Measurements from ENCODE around the gene HLA-A. TPM values are rescaled to one million over a fixed set of nuclear protein-coding genes. Genes with fewer than 3 reads are reported as not detected.

HLA-A gene
- total and polyA plus RNA-seq, 2 experiments from 2014 or later: 170 to 203 TPM

DNA sequence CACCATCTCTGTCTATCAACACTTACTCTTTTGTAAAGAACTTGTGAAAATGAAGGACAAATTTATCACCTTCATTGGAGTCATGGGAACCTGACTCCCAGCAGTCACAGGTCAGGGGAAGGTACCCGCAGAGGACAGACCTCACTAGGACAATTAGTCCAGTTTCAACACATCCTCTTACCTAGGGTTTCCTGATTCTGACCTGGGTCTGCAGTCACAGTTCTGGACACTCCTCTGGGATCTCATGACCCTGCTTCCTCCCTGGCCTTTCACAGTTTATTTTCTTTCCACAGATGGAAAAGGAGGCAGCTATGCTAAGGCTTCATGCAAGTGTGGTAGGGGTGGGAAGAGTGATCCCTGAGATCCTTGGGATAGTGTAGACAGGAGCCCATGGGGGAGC is 15.7 kb downstream of the HLA-A start:
- H3K4me3 Mint-ChIP-seq: no peak overlapping the region
- H3K27ac Mint-ChIP-seq: no peak overlapping the region
- no peak overlapping the region for H3K27ac ChIP-seq (ENCODE audit: low read depth)
- no peaks in the 10 kb centered on the region for H3K9me2 ChIP-seq (ENCODE audit: insufficient read depth)
- no peak overlapping the region for H2AFZ ChIP-seq
- H3K4me2 ChIP-seq: no peak overlapping the region
- H3K36me3 ChIP-seq (ENCODE audit: insufficient read depth): no peaks in the 10 kb centered on the region
- H3K27me3 Mint-ChIP-seq (ENCODE audit: insufficient read depth, low read depth, poor library complexity): peaks cover 2% of the 10 kb centered on the region
- no peak for ATAC-seq
- DNase-seq (ENCODE audit: low spot score): no peak
- no peak for TF ChIP-seq EZH2phosphoT487 (IDR thresholded peaks at IDR 0.05; ENCODE audit: unreplicated experiment)
- TF ChIP-seq, protein P1, sequence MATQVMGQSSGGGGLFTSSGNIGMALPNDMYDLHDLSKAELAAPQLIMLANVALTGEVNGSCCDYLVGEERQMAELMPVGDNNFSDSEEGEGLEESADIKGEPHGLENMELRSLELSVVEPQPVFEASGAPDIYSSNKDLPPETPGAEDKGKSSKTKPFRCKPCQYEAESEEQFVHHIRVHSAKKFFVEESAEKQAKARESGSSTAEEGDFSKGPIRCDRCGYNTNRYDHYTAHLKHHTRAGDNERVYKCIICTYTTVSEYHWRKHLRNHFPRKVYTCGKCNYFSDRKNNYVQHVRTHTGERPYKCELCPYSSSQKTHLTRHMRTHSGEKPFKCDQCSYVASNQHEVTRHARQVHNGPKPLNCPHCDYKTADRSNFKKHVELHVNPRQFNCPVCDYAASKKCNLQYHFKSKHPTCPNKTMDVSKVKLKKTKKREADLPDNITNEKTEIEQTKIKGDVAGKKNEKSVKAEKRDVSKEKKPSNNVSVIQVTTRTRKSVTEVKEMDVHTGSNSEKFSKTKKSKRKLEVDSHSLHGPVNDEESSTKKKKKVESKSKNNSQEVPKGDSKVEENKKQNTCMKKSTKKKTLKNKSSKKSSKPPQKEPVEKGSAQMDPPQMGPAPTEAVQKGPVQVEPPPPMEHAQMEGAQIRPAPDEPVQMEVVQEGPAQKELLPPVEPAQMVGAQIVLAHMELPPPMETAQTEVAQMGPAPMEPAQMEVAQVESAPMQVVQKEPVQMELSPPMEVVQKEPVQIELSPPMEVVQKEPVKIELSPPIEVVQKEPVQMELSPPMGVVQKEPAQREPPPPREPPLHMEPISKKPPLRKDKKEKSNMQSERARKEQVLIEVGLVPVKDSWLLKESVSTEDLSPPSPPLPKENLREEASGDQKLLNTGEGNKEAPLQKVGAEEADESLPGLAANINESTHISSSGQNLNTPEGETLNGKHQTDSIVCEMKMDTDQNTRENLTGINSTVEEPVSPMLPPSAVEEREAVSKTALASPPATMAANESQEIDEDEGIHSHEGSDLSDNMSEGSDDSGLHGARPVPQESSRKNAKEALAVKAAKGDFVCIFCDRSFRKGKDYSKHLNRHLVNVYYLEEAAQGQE (IDR thresholded peaks at IDR 0.05; ENCODE audit: unreplicated experiment): no peak
- TF ChIP-seq, protein P2, sequence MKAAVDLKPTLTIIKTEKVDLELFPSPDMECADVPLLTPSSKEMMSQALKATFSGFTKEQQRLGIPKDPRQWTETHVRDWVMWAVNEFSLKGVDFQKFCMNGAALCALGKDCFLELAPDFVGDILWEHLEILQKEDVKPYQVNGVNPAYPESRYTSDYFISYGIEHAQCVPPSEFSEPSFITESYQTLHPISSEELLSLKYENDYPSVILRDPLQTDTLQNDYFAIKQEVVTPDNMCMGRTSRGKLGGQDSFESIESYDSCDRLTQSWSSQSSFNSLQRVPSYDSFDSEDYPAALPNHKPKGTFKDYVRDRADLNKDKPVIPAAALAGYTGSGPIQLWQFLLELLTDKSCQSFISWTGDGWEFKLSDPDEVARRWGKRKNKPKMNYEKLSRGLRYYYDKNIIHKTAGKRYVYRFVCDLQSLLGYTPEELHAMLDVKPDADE (IDR thresholded peaks at IDR 0.05): no peak
- no peak for TF ChIP-seq NANOG (IDR thresholded peaks at IDR 0.05; ENCODE audit: borderline replicate concordance)
- TF ChIP-seq STAT1 (IDR thresholded peaks at IDR 0.05; ENCODE audit: unreplicated experiment): no peak
- TF ChIP-seq, protein P3, sequence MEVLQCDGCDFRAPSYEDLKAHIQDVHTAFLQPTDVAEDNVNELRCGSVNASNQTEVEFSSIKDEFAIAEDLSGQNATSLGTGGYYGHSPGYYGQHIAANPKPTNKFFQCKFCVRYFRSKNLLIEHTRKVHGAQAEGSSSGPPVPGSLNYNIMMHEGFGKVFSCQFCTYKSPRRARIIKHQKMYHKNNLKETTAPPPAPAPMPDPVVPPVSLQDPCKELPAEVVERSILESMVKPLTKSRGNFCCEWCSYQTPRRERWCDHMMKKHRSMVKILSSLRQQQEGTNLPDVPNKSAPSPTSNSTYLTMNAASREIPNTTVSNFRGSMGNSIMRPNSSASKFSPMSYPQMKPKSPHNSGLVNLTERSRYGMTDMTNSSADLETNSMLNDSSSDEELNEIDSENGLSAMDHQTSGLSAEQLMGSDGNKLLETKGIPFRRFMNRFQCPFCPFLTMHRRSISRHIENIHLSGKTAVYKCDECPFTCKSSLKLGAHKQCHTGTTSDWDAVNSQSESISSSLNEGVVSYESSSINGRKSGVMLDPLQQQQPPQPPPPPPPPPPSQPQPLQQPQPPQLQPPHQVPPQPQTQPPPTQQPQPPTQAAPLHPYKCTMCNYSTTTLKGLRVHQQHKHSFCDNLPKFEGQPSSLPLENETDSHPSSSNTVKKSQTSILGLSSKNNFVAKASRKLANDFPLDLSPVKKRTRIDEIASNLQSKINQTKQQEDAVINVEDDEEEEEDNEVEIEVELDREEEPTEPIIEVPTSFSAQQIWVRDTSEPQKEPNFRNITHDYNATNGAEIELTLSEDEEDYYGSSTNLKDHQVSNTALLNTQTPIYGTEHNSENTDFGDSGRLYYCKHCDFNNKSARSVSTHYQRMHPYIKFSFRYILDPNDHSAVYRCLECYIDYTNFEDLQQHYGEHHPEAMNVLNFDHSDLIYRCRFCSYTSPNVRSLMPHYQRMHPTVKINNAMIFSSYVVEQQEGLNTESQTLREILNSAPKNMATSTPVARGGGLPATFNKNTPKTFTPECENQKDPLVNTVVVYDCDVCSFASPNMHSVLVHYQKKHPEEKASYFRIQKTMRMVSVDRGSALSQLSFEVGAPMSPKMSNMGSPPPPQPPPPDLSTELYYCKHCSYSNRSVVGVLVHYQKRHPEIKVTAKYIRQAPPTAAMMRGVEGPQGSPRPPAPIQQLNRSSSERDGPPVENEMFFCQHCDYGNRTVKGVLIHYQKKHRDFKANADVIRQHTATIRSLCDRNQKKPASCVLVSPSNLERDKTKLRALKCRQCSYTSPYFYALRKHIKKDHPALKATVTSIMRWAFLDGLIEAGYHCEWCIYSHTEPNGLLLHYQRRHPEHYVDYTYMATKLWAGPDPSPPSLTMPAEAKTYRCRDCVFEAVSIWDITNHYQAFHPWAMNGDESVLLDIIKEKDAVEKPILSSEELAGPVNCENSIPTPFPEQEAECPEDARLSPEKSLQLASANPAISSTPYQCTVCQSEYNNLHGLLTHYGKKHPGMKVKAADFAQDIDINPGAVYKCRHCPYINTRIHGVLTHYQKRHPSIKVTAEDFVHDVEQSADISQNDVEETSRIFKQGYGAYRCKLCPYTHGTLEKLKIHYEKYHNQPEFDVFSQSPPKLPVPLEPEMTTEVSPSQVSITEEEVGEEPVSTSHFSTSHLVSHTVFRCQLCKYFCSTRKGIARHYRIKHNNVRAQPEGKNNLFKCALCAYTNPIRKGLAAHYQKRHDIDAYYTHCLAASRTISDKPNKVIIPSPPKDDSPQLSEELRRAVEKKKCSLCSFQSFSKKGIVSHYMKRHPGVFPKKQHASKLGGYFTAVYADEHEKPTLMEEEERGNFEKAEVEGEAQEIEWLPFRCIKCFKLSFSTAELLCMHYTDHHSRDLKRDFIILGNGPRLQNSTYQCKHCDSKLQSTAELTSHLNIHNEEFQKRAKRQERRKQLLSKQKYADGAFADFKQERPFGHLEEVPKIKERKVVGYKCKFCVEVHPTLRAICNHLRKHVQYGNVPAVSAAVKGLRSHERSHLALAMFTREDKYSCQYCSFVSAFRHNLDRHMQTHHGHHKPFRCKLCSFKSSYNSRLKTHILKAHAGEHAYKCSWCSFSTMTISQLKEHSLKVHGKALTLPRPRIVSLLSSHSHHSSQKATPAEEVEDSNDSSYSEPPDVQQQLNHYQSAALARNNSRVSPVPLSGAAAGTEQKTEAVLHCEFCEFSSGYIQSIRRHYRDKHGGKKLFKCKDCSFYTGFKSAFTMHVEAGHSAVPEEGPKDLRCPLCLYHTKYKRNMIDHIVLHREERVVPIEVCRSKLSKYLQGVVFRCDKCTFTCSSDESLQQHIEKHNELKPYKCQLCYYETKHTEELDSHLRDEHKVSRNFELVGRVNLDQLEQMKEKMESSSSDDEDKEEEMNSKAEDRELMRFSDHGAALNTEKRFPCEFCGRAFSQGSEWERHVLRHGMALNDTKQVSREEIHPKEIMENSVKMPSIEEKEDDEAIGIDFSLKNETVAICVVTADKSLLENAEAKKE (CRISPR knock-in tag; IDR thresholded peaks at IDR 0.05): no peak
- no peak for TF ChIP-seq ZNF114 (CRISPR knock-in tag; IDR thresholded peaks at IDR 0.05)
- no peak for TF ChIP-seq EZH2 (IDR thresholded peaks at IDR 0.05; ENCODE audit: low read depth, unreplicated experiment)
- H3K79me2 ChIP-seq (replicated peaks; ENCODE audit: insufficient read depth): no peaks in the 10 kb centered on the region
- H3K36me3 Mint-ChIP-seq (ENCODE audit: low read depth): peaks cover 5% of the 10 kb centered on the region; the same call in 2 of the 3 replicates
- no peaks in the 10 kb centered on the region for H3K27me3 ChIP-seq (ENCODE audit: insufficient read depth)
- H4K20me1 ChIP-seq (replicated peaks; ENCODE audit: insufficient read depth): no peaks in the 10 kb centered on the region
- H3K4me1 ChIP-seq (ENCODE audit: insufficient read depth): 0 out of 2 replicates have a peak, but pooled peaks cover 3% of the 10 kb centered on the region
- no peaks in the 10 kb centered on the region; the same call in 2 of the 3 replicates for H3K9me3 Mint-ChIP-seq
- peaks cover 16% of the 10 kb centered on the region; the same call in 2 of the 3 replicates for H3K4me1 Mint-ChIP-seq
- no peaks in the 10 kb centered on the region for H3F3A ChIP-seq (replicated peaks; ENCODE audit: low read depth)
- H3K4me3 ChIP-seq: no peak overlapping the region
